T-helper 1 cell (primary cell): ENCODE data around the gene EIF6.
"Not testable (repeated sequence)": the region's sequence is repeated elsewhere in the genome, so short reads cannot be mapped to it uniquely, and the experiment has no call there.

ENCODE experiments used
- DNase-seq, 5 donors: peaks; one replicate each; pipeline ENCODE4 v3.0.0-alpha.2; 2012 to 2020

The EIF6 gene

GRCh38 chr20:35277531-35278395, 6.8 kb downstream of the EIF6 start, which contains the start of gene MMP24OS:
MMP24OS (minus strand) TSS chr20:35278122; CDS start chr20:35277929, 193 bp downstream.
- DNase-seq, result peak; percentile 76 to 97 (median 84)

- DNase-seq, result no peak
These were observed 7.4 kb downstream of the EIF6 start for GRCh38 chr20:35277127-35277526.

- no peak for DNase-seq
These were observed 8.2 kb downstream of the EIF6 start for GRCh38 chr20:35276408-35276807.

- DNase-seq, result no peak
These were observed 8.8 kb downstream of the EIF6 start for GRCh38 chr20:35275741-35276251.

- no peak for DNase-seq
These were observed 10.1 kb downstream of the EIF6 start for GRCh38 chr20:35274172-35275092.

- no peak for DNase-seq
These were observed 11.0 kb downstream of the EIF6 start for GRCh38 chr20:35273449-35274171.

- DNase-seq, result no peak
These were observed 12.7 kb downstream of the EIF6 start for GRCh38 chr20:35271904-35272303.

GRCh38 chr20:35271073-35271882, 13.3 kb downstream of the EIF6 start:
- no peak for DNase-seq

GRCh38 chr20:35270021-35270902, 14.3 kb downstream of the EIF6 start:
- no peak for DNase-seq

- peak in 1 of 5 donors; percentile 38 for DNase-seq
These were observed 15.4 kb downstream of the EIF6 start for GRCh38 chr20:35269055-35269781.

- no peak for DNase-seq
These were observed 17.5 kb downstream of the EIF6 start for GRCh38 chr20:35267092-35267491.

- DNase-seq, result no peak
These were observed 19.8 kb downstream of the EIF6 start for GRCh38 chr20:35264755-35265154.

- no peak for DNase-seq
These were observed 20.8 kb downstream of the EIF6 start for GRCh38 chr20:35263532-35264341.

GRCh38 chr20:35262731-35263531, 21.6 kb downstream of the EIF6 start:
- not testable (repeated sequence) for DNase-seq

- not testable (repeated sequence) for DNase-seq
These were observed 22.3 kb downstream of the EIF6 start for GRCh38 chr20:35262321-35262720.

- DNase-seq, result no peak
These were observed 24.1 kb downstream of the EIF6 start for GRCh38 chr20:35260426-35260825.

- no peak for DNase-seq
These were observed 27.2 kb downstream of the EIF6 start for GRCh38 chr20:35257175-35257909.
